Stimulated activated naive CD4-positive, alpha-beta T cell treated with Interleukin-2 at 50 U/mL for 16 hours (primary cell): ENCODE results near the gene DDAH1.

Experiments
- DNase-seq: peaks from one replicate; lab custom pipeline; 2025; lab: John Stamatoyannopoulos, UW

DDAH1 gene

DNA sequence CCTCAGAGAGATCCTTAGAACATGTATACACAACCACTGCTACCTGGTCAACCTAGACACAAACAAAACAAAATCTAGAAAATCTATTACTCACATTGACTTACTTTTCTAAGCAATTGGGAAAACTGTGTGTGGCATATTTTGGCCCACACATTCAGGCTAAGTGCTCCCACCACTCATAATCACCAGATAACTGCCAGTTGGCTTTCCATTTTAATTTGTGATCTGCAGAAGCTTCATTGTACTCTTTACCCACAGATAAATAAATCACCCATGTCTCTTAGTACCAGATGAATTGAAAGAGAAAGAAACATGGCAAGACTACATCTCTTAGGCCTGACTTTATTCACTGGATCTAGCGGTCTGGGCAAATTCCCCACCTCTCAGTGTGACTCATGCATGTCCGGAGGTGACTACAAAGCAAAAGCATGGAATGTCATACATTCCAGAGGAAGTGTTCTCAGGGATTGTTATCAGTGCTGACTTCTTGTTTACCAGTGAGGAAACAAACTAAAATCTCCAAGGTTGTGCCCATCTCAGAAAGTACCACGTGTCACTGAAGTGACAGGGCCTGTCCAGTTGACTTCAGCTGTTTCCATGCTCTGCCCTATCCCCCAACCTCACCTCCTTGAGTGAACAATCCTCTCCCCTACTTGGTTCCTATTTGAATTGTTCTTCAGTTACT is 136.1 kb downstream of the DDAH1 start:
- no peak for DNase-seq

- no peak for DNase-seq
These were observed 137.2 kb downstream of the DDAH1 start for GRCh38 chr1:85327759-85328158.

GRCh38 chr1:85326851-85327250 is 138.1 kb downstream of the DDAH1 start:
- DNase-seq: no peak

DNA sequence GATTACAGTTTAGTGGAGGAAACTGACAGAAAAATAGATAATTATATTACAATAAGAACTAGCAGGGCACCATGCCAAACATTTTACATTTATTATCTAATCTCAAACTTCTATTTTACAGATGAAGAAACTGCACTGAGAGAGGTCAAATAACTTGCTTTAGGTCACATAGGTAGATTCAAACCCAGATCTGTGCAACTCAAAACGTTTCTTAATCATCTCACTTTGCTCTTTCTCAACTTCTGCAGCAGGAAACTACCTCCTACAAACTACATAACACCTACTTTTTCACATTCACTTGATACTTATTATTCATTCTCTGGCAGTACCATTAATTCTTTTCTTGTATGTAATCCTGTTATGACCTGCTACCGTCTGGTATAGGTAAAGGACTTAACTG is 138.6 kb downstream of the DDAH1 start:
- DNase-seq: no peak

DNA sequence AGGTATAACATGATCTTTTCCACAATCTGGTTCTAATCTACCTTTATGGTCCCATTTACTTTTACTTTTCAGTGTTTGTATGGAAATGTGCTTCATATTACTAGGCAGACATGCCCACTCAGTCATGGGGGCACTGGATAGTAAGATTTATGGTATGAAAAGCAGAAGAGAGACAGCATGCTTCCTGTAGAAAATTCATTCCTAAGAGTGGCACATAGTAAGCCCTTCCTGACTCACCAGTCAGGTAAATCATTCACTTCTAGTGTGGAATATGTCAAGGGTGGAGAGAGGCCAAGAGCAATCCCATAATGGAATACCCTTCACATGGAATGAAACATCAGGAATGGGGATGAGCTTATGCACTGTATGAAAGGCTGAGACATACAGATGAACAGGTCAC is 139.0 kb downstream of the DDAH1 start:
- DNase-seq: no peak

- DNase-seq: no peak
These were observed 141.2 kb downstream of the DDAH1 start for GRCh38 chr1:85323770-85324169.

DNA sequence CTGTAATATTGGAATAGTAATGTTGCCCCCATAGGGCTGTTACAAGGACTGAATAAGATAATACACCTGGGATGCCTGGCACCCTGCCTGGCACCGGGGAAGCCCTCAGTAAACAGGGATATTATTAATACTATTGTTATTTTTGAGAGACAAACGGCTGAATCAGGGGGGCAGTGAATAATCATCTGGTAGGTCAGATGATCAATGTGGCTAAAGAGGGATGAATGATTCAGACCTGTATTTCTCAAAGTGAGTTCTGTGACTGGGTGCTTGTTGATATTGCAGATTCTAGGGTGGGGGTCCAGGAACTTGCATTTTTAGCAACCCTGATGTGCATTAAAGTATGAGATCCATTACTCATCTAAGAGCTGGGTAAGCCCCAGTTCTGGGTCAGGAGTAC is 142.3 kb downstream of the DDAH1 start:
- no peak for DNase-seq

DNA sequence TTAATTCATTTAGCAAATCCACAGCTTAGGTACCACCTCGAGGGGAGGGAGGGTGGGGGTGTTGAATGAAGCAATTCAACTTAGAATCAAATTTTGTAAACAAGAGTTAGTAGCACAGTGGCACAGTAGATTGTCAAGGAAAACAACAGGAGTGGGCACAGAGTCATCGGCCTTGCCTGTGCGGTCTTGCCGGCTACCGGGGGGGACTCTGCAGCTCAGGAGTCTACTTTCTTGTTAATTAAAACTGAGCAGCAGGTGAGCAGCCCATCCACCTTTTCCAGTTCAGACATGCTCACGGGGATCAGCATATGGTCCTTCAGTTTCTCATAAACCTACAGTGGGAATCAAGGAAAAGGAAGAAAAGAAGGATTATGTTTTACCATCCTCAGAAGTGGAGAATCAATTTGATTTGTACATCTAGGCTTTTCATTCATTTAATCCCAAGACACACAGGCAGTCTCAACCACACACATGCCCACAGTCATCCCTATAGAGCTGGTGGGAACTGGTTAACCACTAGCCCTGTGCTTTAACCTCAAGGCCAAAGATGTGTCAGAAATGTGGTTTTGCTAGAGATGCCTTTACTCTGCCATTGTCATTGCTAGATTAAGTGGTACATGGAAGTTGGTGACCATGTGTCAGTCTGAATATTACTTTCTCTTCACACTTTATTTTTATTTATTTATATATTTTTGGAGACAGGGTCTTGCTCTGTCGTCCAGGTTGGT is 143.6 kb downstream of the DDAH1 start:
- DNase-seq: peak; percentile 1

DNA sequence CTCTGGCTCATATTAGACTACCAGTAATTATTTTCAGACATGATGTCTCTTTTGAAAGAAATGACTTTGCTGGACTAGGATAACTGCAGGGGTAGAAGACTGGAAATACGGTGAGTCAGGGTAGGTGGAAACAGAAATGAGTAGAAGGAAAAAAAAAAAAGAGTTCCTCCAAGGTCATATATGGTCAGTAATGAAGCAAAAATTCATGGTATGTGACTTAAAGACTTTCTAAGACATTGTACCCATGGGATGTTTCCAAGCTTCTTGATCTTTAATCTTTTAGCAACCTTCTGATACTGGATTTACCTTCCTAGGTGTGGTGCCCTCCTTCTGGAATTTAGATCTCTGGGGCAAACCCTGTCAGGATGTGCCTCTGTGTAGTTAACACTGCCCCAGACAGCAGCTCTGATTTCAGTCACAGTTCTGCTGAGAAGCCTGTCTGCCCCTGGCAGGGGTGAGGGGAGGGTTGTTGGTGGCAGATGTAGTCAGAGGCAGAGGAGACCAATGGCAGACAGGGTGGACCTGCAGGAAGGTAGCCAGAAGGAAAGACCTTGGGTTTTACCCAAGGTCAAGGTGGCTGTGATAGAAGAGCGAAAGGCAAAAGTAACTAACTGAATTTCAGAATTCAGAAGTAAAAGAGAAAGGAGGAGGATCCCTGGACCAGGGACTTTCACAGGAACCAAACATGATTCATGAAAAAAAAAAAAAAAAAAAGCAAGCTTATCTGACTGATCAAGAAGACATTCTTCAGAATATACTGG is 144.4 kb downstream of the DDAH1 start:
- DNase-seq: no peak

- DNase-seq: no peak
These were observed 145.0 kb downstream of the DDAH1 start for GRCh38 chr1:85319931-85320330.

DNA sequence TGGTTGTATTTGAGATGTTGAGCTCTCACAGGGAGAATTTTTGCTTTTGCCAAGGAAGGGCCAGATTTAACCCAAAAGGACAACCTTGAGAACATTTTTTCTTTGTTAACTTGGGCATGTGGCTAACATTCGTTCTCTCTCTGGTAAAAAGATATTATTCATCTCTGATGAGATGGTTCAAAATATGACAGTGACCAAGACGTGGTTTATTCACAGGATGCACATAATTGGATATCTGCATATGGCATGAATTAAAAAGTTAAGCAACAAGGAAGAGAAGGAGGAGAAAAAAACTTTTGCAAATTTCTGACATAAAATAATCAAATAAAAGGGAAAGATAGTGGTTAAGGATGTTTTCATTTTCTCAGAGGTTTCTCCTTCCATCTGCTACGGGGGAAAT is 145.5 kb downstream of the DDAH1 start:
- no peak for DNase-seq

DNA sequence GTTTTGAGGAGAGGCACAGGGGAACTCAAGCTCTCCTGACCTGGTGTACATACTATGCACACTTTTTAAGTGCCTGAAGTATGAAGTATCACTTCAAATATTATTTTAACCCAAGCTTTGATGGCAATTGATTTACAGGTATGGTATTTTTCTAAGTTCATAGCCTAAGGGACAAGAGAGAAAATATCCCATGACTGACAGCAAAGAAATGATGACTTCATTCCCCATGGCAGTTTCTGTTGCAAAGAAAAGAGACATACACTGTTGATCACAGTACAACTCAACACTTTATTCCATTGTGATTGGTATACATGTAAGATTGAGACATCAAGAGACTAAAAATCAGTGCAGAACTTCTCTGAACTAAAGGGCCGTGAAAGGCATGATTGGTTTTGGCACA is 146.7 kb downstream of the DDAH1 start:
- DNase-seq: no peak

DNA sequence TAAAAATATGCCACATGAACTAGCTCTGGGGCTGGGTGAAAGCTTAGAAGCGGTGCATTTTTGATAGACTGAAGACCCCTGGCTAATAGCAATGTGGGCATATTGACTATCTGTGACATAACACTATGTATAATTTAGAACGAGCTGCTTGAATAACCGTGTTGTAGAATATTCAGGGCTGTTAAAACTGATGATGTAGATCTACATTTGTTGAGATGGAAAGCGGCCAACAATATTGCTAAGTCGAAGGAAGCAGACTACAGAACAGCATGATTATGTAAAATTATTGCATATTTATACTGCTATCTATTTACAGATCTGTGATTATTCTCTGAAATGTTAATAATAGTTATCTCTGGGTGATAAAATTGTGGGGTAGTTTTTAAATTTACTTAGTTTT is 147.4 kb downstream of the DDAH1 start:
- DNase-seq: no peak

DNA sequence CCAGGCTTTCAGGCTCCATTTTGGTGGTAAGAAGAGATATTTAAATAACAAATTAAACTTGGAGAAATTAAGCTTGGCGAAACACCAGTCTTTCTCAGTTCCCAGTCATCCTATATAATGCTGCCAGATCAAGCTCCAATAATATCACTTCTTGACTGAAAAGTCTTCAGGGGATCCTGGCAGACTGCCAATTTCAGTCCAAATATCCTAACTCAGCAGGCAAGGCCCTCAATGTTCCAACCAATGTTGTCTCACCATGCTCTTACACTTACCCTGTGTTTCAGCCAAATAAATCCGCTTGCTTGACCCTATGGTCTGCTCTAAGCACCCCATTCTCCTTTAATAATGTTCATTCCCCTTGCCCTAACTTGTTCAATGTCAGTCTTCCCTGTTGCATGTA is 148.6 kb downstream of the DDAH1 start:
- no peak for DNase-seq

- DNase-seq: no peak
These were observed 149.2 kb downstream of the DDAH1 start for GRCh38 chr1:85315789-85316188.

DNA sequence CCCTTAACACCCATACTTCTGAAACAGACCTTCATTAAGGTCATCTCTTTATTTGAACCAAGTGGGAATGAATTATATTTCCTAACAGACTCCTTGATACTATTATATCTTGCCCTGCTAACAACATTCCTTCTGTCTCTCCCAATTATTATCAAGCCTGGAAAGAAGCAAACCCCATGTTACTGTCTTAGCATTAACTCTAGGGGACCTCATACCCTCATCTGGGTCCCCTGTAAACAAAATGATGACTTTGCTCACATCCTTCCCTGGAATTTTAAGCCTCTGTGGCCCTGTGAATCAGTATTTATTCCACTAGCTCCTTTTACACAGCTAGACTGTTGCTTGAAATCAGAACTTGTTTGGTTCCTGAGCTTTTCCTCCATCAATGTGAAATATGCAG is 150.2 kb downstream of the DDAH1 start:
- no peak for DNase-seq

- DNase-seq: no peak
These were observed 150.9 kb downstream of the DDAH1 start for GRCh38 chr1:85313888-85314696.

DNA sequence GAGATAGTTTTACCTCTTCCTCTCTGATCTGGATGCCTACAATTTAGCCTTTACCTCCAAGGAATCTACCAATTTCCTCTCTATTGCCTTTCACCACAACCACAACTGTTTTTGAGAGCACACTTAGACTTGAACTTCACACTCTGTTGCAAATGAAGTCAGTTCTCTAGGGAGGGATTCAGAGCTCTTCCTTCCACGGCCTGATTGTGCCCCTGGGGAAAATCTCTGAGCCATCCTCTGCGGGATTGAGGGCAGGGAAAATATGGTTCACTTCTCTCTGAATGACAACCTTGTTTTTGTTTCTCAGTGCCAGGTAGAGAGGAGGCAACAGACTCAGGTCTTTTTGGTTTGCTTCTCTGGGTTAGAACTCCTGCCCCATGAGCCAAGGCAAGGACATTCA is 153.1 kb downstream of the DDAH1 start:
- no peak for DNase-seq

DNA sequence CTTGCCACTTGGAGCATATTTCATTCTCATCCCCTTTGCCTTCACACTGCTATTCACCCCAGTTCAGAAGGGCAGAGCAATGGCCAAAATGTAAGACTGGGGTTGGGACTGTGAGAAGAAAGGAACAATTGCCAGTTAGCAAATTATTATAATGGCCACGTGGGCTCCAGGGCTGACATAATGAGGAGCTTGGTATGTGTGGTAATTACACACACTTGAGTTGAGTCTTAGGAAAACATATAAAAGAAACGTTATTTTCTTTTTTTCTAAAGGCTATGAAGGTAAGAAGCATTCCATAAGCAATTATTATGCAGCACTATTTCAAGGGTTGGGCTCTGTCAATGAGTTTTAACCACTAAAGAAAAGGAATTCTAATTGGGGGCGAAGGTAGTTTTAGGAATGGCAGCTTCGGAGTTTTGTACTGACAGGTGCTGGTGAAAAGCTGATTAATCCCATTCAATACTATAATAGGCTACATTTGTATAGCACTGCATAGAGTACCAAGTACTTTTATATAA is 156.1 kb downstream of the DDAH1 start:
- no peak for DNase-seq

DNA sequence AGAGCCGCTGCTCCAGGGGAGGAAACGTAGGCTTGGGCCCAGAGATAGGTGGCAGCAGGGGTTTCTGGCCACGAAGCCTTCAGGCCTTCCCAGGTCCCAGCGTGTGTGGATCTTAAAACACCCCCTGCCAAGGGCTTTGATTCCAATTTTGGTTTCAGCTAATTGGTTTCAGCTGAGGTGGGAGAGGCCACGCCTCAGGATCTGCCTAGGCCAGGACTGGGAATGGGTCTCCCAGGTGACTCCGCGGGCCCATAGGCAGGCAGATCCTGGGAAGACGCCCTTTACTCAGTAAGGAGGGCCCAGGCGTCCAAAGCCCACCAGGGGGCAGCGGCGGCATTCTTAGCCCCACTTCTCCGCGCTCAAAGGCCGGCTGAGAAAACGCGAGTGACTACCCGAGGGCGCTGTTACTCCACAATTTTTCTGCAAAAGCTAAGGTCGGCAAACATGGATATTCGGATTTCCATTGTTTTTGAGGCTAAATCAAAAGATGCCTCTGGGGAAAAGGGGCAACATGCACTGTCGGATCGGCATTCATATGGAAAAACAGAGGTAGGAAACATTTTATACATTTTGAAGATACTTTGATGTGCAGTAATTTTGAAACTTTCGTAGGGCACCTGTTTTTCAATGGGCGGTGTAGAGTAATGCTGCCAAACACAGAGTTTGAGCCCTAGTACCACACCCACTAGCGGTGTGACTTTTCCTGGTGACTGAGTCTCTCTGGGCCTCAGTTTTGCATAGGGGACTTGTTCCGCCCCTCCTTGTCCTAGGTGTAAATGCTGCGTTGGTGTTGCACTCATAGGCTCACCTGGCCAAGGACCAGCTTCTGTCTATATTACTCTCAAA is 156.7 kb downstream of the DDAH1 start:
- DNase-seq: peak; percentile 36

GRCh38 chr1:85306236-85306635 is 158.7 kb downstream of the DDAH1 start:
- no peak for DNase-seq
